Dendritic cell treated with granulocyte-macrophage colony-stimulating factor and Interleukin-4, amounts not matched to agents 40 ng/mL and 50 ng/mL, for 4 days (primary cell): ENCODE data around the gene HSDL2.
"Not testable (repeated sequence)": the region's sequence is repeated elsewhere in the genome, so short reads cannot be mapped to it uniquely, and the experiment has no call there.

Source experiments
- H3K27ac Mint-ChIP-seq: one replicate; pipeline ENCODE4 v1.8.0; 2022; ENCODE audit warnings: mild to moderate bottlenecking, mixed read lengths
- H3K27me3 Mint-ChIP-seq: one replicate; pipeline ENCODE4 v1.8.0; 2022; ENCODE audit warnings: mild to moderate bottlenecking, mixed read lengths
- H3K36me3 Mint-ChIP-seq: one replicate; pipeline ENCODE4 v1.8.0; 2022; ENCODE audit warnings: low read depth, mixed read lengths
- H3K4me1 Mint-ChIP-seq: one replicate; pipeline ENCODE4 v1.8.0; 2022; ENCODE audit warnings: low read depth, mixed read lengths
- H3K4me3 Mint-ChIP-seq: one replicate; pipeline ENCODE4 v1.8.0; 2022; ENCODE audit warnings: mild to moderate bottlenecking, moderate library complexity, mixed read lengths
- H3K9me3 Mint-ChIP-seq: one replicate; pipeline ENCODE4 v1.8.0; 2022; ENCODE audit warnings: mixed read lengths
- intact Hi-C: fragments of 100-400 bp; cut with micrococcal nuclease; formaldehyde crosslinking; loops from one replicate; pipeline ENCODE4 v1.15.0; 2022

HSDL2 gene

DNA sequence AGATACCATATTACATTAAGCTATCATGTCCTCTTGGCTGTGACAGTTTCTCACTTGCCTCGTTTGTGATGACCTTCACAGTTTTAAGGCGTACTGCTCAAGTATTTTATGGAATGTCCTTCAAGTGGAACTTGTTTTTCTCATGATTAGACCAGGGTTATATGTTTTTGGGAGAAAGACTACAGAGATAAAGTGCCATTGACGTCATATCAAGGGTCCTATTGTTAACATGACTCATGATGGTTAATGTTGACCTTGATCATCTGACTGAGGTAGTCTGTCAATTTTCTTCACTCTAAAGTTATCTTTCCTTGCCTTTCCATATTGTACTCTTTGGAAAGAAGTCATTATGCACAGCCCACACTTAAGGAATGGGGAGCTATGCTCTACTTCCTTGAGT is 28.7 kb upstream of the HSDL2 start:
- no peaks in the 10 kb centered on the region for H3K36me3 Mint-ChIP-seq
- peaks cover 6% of the 10 kb centered on the region for H3K27me3 Mint-ChIP-seq
- intact Hi-C loops: no loop called here
- H3K9me3 Mint-ChIP-seq: no peaks in the 10 kb centered on the region
- H3K4me1 Mint-ChIP-seq: peaks cover 23% of the 10 kb centered on the region
- no peak overlapping the region for H3K27ac Mint-ChIP-seq
- H3K4me3 Mint-ChIP-seq: no peak overlapping the region

DNA sequence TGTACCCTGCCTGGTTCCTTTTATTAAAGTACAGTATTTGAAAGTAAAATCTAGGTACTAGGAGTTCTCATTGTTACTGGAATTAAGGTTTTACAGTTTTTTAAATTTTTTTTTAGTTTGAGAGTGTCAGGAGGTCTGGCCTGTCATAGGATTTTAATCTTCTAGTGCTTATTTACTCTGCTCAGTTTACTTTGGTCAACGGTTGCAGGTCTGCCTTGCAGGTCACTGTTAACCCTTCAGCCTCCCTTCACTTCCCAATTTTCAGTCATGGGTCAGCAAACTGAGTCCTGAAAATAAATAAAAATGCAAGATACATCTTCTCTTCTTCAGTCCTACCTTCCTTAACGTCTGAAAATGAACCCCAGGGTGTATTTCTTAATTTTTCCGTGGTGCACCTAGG is 27.7 kb upstream of the HSDL2 start:
- Mint-ChIP-seq H3K9me3 (no peaks in the 10 kb centered on the region), H3K27ac (no peak overlapping the region), H3K4me3 (no peak overlapping the region)

DNA sequence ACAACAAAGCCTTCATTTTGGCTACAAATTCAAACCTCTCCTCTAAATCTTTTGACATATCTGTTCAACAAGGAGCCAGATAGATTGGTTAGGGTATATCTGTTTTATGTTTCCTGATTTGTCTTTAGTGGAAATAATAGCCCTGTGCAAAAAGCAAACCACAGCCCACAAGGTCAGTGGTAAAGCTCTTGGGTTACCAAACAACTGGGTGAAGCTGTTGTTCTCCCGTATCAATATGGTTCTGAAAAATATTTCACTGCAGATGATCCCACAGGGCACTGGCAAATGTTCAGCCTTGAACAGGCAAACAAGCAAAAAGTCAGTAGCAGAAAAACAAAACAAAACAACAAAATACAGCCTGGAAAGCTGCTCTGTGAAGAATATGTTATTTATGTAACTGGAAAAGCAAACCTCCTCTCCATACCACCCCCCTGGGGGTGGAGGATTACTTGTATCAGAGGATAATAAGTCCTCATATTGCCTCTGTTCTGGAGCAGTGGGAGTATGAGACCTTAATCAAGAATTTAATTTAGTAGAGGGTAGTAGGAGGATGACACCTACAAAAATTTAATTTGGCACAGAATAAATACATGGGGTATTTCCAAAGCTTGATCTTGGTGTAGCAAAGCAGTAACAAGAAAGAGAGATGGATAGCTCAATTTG is 25.7 kb upstream of the HSDL2 start:
- Mint-ChIP-seq H3K9me3 (no peaks in the 10 kb centered on the region), H3K4me1 (peaks cover 11% of the 10 kb centered on the region), H3K27ac (no peak overlapping the region), H3K36me3 (no peaks in the 10 kb centered on the region), H3K4me3 (no peak overlapping the region), H3K27me3 (peaks cover 6% of the 10 kb centered on the region)
- intact Hi-C loops: no loop called here

More for the DNA sequence above, 27.7 kb upstream of the HSDL2 start:
- peaks cover 6% of the 10 kb centered on the region for H3K27me3 Mint-ChIP-seq
- H3K36me3 Mint-ChIP-seq: no peaks in the 10 kb centered on the region
- peaks cover 23% of the 10 kb centered on the region for H3K4me1 Mint-ChIP-seq
- intact Hi-C loops: no loop called here

DNA sequence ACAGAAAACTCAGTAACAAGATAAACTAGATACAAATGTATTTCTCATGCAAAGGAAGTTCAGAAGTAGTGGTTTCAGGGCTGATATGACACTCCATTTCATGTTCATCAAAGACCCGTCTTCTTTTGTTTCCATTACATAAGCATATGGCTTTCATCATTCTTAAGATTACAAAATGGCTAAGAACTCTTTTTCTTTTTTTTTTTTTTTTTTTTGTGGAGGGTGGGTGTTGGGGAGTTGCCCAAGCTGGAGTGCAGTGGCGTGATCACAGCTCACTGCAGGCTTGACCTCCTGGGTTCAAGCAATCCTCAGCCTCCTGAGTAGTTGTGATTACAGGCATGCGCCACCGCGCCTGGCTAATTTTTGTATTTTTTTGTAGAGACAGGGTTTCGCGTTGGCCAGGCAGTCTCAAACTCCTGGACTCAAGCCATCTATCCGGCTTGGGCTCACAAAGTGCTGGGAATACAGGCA is 24.4 kb upstream of the HSDL2 start:
- H3K27ac Mint-ChIP-seq: no peak overlapping the region
- no peak overlapping the region for H3K4me3 Mint-ChIP-seq
- intact Hi-C loops: no loop called here
- H3K4me1 Mint-ChIP-seq: peaks cover 11% of the 10 kb centered on the region
- no peaks in the 10 kb centered on the region for H3K36me3 Mint-ChIP-seq
- H3K27me3 Mint-ChIP-seq: peaks cover 6% of the 10 kb centered on the region
- no peaks in the 10 kb centered on the region for H3K9me3 Mint-ChIP-seq

DNA sequence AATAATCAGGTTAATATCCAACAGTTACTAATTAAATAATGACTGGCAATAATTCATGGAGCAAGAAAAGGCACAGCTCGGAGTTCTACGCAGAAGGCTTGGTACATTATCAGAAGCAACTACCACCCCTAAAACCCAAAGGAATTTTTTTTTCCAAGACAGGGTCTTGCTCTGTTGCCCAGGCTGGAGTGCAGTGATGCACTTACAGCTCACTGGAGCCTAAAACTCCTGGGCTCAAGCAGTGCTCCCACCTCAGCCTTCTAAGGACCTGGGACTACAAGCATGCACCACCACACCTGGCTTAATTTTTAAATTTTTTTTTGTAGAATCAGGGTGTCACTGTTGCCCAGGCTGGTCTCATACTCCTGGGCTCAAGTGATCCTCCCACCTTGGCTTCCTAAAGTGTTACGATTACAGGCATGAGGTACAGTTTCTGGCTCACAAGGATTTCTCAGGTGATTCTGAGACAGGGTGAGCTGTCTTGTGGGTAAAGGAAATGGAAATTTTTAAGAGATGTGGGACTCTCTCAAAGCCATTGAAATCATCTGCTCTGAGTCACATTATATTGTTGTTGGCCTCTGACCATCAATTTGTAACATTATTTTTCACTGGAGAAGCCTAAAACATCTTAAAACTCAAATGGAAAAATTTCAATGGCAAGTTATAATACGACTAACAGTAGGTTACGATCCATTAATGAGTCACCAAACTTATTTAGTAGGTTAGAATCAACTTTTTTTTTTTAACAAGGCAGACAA is 19.7 kb upstream of the HSDL2 start:
- no peak overlapping the region for H3K4me3 Mint-ChIP-seq
- no peaks in the 10 kb centered on the region for H3K36me3 Mint-ChIP-seq
- H3K9me3 Mint-ChIP-seq: peaks cover 3% of the 10 kb centered on the region
- H3K27ac Mint-ChIP-seq: no peak overlapping the region
- intact Hi-C loops: loop anchor here (2.0 to 5.0 kb wide), 2 partner anchors 273 to 598 kb away; no protein-coding TSS in a partner anchor
- H3K4me1 Mint-ChIP-seq: peaks cover 6% of the 10 kb centered on the region
- H3K27me3 Mint-ChIP-seq: peaks cover 2% of the 10 kb centered on the region

DNA sequence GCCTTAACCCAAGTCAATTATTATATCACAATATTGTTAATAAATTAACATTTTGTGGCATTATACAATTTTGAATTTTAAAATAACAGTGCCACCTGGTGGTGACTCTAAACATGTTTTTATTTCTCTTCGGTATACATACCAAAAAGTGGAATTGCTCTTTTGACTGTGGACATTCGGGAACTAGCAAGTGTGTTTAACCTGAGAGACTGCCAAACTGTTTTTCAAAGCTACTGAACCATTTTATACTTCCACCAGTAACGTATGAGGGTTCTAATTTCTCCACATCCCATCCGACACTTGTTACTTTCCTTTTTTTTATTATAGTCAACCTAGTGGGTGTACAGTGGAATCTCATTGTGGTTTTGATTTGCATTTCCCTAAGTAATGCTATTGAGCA is 18.3 kb upstream of the HSDL2 start:
- H3K9me3 Mint-ChIP-seq: peaks cover 10% of the 10 kb centered on the region
- H3K4me3 Mint-ChIP-seq: no peak overlapping the region
- peaks cover 2% of the 10 kb centered on the region for H3K27me3 Mint-ChIP-seq
- intact Hi-C loops: loop anchor here (1.0 to 5.0 kb wide), 3 partner anchors 264 to 599 kb away; no protein-coding TSS in a partner anchor
- H3K4me1 Mint-ChIP-seq: no peaks in the 10 kb centered on the region
- H3K27ac Mint-ChIP-seq: no peak overlapping the region
- H3K36me3 Mint-ChIP-seq: no peaks in the 10 kb centered on the region

DNA sequence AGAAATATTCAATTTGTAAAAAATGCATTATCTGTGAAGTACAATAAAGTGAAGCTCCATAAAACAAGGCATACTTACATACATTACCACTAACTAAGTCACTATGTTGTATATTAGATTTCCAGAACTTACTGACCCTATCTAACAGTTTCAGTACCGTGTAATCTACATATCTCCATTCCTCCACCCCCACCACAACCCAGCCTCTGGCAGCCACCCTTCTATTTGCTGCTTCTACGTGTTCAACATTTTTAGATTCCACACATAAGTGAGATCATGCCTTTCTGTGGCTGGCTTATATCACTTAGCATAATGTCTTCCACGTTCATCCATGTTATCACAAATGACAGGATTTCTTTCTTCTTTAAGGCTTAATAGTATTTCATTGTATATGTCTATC is 15.1 kb upstream of the HSDL2 start:
- peaks cover 35% of the 10 kb centered on the region for H3K9me3 Mint-ChIP-seq
- no peaks in the 10 kb centered on the region for H3K36me3 Mint-ChIP-seq
- peaks cover 2% of the 10 kb centered on the region for H3K27me3 Mint-ChIP-seq
- intact Hi-C loops: loop anchor here (5.0 kb wide), 1 partner anchor 602 kb away; no protein-coding TSS in a partner anchor
- no peak overlapping the region for H3K4me3 Mint-ChIP-seq
- no peak overlapping the region for H3K27ac Mint-ChIP-seq
- H3K4me1 Mint-ChIP-seq: no peaks in the 10 kb centered on the region

DNA sequence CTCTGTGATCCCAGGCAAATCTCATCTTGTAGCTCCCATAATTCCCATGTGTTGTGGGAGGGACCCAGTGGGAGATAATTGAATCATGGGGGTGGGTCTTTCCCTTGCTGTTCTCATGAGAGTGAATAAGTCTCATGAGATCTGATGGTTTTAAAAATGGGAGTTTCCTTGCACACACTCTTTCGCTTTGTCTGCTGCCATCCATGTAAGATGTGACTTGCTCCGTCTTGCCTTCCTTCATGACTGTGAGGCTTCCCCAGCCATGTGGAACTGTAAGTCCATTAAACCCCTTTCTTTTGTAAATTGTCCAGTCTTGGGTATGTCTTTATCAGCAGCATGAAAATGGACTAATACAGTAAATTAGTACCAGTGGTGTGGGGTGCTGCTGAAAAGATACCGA is 14.7 kb upstream of the HSDL2 start:
- intact Hi-C loops, H3K4me1 Mint-ChIP-seq: not testable (repeated sequence)
- H3K9me3 Mint-ChIP-seq: peaks cover 40% of the 10 kb centered on the region

DNA sequence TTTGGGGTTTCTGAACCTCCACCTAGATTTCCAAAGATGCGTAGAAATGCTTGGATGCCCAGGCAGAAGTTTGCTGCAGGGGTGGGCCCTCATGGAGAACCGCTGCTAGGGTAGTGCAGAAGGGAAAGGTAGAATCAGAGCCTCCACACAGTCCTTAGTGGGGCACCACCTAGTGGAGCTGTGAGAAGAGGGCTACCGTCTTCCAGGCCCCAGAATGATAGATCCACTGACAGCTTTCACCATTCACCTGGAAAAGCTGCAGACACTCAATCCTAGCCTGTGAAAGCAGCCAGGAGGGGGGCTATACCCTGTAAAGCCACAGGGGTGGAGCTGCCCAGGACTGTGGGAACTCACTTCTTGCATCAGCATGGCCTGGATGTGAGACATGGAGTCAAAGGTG is 13.3 kb upstream of the HSDL2 start:
- H3K4me3 Mint-ChIP-seq: no peak overlapping the region
- intact Hi-C loops: no loop called here
- no peaks in the 10 kb centered on the region for H3K36me3 Mint-ChIP-seq
- H3K4me1 Mint-ChIP-seq: no peaks in the 10 kb centered on the region
- H3K9me3 Mint-ChIP-seq: peaks cover 49% of the 10 kb centered on the region
- H3K27ac Mint-ChIP-seq: no peak overlapping the region
- H3K27me3 Mint-ChIP-seq: peaks cover 2% of the 10 kb centered on the region

More for the DNA sequence above, 14.7 kb upstream of the HSDL2 start:
- H3K4me3 Mint-ChIP-seq, H3K36me3 Mint-ChIP-seq, H3K27me3 Mint-ChIP-seq, H3K27ac Mint-ChIP-seq: not testable (repeated sequence)

DNA sequence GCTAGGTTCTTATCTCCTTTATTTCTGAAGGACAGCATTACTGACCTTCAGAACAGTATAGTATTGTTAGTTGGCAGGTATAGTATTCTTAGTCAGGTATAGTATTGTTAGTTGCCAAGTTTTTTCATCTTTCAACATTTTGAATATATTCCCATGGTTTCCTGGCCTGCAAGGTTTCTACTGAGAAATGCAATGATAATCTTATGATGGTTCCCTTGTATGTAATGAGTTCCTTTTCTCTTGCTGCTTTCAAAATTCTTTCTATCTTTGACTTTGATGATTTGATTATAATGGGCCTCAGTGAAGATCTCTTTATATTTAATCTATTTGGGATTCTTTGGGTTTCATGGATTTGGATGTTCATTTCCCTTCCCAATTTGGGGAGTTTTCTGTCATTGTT is 12.4 kb upstream of the HSDL2 start:
- no peak overlapping the region for H3K4me3 Mint-ChIP-seq
- H3K27ac Mint-ChIP-seq: no peak overlapping the region
- no peaks in the 10 kb centered on the region for H3K4me1 Mint-ChIP-seq
- intact Hi-C loops: no loop called here
- peaks cover 2% of the 10 kb centered on the region for H3K27me3 Mint-ChIP-seq
- no peaks in the 10 kb centered on the region for H3K36me3 Mint-ChIP-seq
- H3K9me3 Mint-ChIP-seq: peaks cover 50% of the 10 kb centered on the region

DNA sequence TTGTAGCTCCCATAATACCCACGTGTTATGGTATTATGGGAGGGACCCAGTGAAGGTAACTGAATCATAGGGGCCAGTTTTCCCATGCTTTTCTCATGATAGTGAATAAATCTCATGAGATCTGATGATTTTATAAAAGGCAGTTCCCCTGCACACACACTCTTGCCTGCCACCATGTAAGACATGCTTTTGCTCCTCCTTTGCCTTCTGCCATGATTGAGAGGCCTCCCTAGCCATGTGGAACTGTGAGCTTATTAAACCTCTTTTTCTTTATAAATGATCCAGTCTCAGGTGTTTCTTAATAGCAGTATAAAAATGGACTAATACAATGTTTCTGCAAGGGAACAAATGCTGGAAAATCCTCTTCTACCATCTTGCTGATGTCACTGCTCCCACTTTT is 10.1 kb upstream of the HSDL2 start:
- no peaks in the 10 kb centered on the region for H3K27me3 Mint-ChIP-seq
- H3K9me3 Mint-ChIP-seq: peaks cover 50% of the 10 kb centered on the region
- H3K27ac Mint-ChIP-seq: no peak overlapping the region
- H3K4me3 Mint-ChIP-seq: no peak overlapping the region
- H3K4me1 Mint-ChIP-seq: no peaks in the 10 kb centered on the region
- intact Hi-C loops: no loop called here
- H3K36me3 Mint-ChIP-seq: no peaks in the 10 kb centered on the region

DNA sequence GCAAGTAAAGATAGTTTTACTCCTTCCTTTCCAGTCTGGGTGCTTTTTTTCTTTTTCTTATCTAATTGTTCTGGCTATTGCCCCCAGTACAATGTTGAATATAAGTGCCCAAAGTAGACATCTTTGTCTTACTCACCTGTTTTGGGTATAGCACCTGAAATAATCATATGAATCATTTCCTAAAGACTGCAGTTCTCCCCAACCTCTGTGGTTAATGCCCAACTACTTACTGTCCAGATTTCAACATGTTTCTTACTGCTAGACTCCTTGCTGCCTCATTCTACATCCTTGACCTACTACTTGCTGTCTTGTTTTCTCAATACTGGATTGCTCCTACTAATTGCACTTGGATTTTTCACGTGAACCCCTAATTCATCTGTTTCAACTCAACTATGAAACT is 8.8 kb upstream of the HSDL2 start:
- Mint-ChIP-seq H3K36me3 (peaks cover 5% of the 10 kb centered on the region), H3K27ac (no peak overlapping the region), H3K4me1 (no peaks in the 10 kb centered on the region), H3K9me3 (peaks cover 39% of the 10 kb centered on the region), H3K27me3 (no peaks in the 10 kb centered on the region), H3K4me3 (no peak overlapping the region)
- intact Hi-C loops: no loop called here

DNA sequence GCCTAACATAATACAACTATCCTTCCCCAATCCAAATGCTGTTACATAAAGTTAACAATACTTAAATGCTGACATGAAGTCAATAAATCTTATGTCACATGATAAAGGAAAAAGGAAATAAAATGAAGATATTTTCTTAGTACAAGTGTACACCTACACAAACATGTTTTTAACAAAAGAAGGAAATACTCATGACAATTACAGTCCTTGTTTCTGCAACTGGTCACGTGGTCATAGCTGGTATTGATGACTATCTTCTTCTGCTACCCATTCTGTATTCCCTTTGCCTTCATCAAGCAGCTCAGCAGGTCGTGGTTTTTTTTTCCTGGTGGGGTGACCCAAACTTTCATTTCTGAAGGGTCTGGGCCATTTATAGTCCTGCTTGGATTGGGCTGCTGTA is 6.2 kb upstream of the HSDL2 start:
- intact Hi-C loops, H3K27ac Mint-ChIP-seq, H3K27me3 Mint-ChIP-seq, H3K4me3 Mint-ChIP-seq, H3K36me3 Mint-ChIP-seq: not testable (repeated sequence)
- H3K4me1 Mint-ChIP-seq: peaks cover 25% of the 10 kb centered on the region
- H3K9me3 Mint-ChIP-seq: peaks cover 26% of the 10 kb centered on the region

DNA sequence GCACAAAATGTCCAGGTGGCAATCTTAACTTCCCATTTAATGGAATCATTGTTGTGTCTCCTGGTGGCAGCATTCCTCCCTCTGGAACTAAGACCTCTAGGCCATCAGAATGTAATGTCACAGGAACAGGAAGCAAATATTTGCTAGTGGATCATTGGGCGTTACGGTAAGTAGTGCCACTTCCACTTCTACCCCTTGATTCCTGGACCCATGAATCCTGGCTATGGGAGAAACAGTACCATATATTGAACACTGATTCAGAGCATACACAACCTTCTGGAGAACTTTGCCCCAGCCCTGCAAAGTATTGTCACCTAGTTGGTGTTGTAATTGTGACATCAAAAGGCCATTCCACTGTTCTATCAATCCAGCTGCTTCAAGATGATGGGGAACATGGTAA is 5.7 kb upstream of the HSDL2 start:
- H3K9me3 Mint-ChIP-seq: peaks cover 20% of the 10 kb centered on the region
- H3K4me3 Mint-ChIP-seq, H3K36me3 Mint-ChIP-seq, intact Hi-C loops, H3K27me3 Mint-ChIP-seq, H3K27ac Mint-ChIP-seq: not testable (repeated sequence)
- peaks cover 28% of the 10 kb centered on the region for H3K4me1 Mint-ChIP-seq
